ENCODE measurements around the gene NOS1. TPM values are rescaled to one million over a fixed set of nuclear protein-coding genes. Genes with fewer than 3 reads are reported as not detected.

The NOS1 gene
- polyA plus RNA-seq, 1 donor from 2014 or later = not detected

- no peaks in the 10 kb centered on the region for H3K27me3 ChIP-seq (ENCODE audit: insufficient read depth, low read depth, low read length)
- H3K79me2 ChIP-seq (replicated peaks; ENCODE audit: insufficient read depth, low read length) = no peaks in the 10 kb centered on the region
- no peaks in the 10 kb centered on the region for H3K9me3 ChIP-seq (ENCODE audit: low read length)
- H3K9me2 ChIP-seq (ENCODE audit: insufficient read depth, low read length) = no peaks in the 10 kb centered on the region
- no peak overlapping the region for H3K9ac ChIP-seq (ENCODE audit: low read length)
- no peaks in the 10 kb centered on the region for H3F3A ChIP-seq (ENCODE audit: insufficient read depth, low read length, poor library complexity, severe bottlenecking)
- H4K20me1 ChIP-seq (ENCODE audit: insufficient read depth) = no peaks in the 10 kb centered on the region
- no peak overlapping the region for H3K27ac ChIP-seq (ENCODE audit: low read length)
- no peaks in the 10 kb centered on the region for H3K36me3 ChIP-seq (ENCODE audit: insufficient read depth, low read length)
- no peak overlapping the region for H3K4me2 ChIP-seq (ENCODE audit: low read length)
- no peak overlapping the region for H3K4me3 ChIP-seq (ENCODE audit: low read length)
- no peak for TF ChIP-seq POLR2AphosphoS5 (IDR thresholded peaks at IDR 0.05)
- no peak for TF ChIP-seq SMC3 (conservative IDR thresholded peaks at IDR 0.05; ENCODE audit: poor library complexity)
- H2AFZ ChIP-seq (ENCODE audit: low read depth, low read length) = no peak overlapping the region
Measured at GRCh38 chr12:117328556-117329100, 32.8 kb downstream of the NOS1 start.

DNA sequence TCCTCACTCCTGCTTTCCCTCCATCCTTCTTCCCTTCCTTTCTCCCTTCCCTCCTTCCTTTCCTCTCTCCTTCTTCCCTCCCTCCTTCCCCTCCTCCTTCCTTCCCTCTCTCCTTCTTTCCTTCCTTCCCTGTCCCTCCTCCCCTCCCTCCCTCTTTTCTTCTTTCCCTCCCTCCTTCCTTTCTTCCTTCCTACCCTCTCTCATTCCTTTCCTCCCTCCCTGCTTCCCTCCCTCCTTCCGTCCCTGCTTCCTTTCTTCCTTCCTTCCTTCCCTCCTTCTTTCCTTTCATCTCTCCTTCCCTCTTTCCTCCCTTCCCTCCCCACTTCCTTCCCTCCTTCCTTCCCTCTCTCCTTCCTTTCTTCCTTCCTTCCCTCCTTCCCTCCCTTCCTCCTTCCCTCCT lies 39.0 kb downstream of the NOS1 start:
- Histone ChIP-seq H3K27me3 (ENCODE audit: insufficient read depth, low read depth, low read length) (peaks cover 5% of the 10 kb centered on the region), H2AFZ (ENCODE audit: low read depth, low read length) (no peak overlapping the region), H3K9me3 (ENCODE audit: low read length) (no peaks in the 10 kb centered on the region), H4K20me1 (ENCODE audit: insufficient read depth) (no peaks in the 10 kb centered on the region), H3F3A (ENCODE audit: insufficient read depth, low read length, poor library complexity, severe bottlenecking) (no peaks in the 10 kb centered on the region), H3K79me2 (replicated peaks; ENCODE audit: insufficient read depth, low read length) (no peaks in the 10 kb centered on the region), H3K4me3 (ENCODE audit: low read length) (no peak overlapping the region), H3K4me2 (ENCODE audit: low read length) (no peak overlapping the region), H3K36me3 (ENCODE audit: insufficient read depth, low read length) (no peaks in the 10 kb centered on the region), H3K9ac (ENCODE audit: low read length) (no peak overlapping the region), H3K27ac (ENCODE audit: low read length) (no peak overlapping the region), H3K9me2 (ENCODE audit: insufficient read depth, low read length) (no peaks in the 10 kb centered on the region)
- TF ChIP-seq POLR2AphosphoS5 (IDR thresholded peaks at IDR 0.05) = no peak
- no peak for TF ChIP-seq EP300 (conservative IDR thresholded peaks at IDR 0.05; ENCODE audit: poor library complexity, severe bottlenecking)
- no peak for TF ChIP-seq TAF1 (IDR thresholded peaks at IDR 0.05; ENCODE audit: low read depth)
- no peak for TF ChIP-seq EZH2 (IDR thresholded peaks at IDR 0.05; ENCODE audit: borderline replicate concordance, insufficient read depth, low read length, poor library complexity, severe bottlenecking)
- TF ChIP-seq, protein P1, sequence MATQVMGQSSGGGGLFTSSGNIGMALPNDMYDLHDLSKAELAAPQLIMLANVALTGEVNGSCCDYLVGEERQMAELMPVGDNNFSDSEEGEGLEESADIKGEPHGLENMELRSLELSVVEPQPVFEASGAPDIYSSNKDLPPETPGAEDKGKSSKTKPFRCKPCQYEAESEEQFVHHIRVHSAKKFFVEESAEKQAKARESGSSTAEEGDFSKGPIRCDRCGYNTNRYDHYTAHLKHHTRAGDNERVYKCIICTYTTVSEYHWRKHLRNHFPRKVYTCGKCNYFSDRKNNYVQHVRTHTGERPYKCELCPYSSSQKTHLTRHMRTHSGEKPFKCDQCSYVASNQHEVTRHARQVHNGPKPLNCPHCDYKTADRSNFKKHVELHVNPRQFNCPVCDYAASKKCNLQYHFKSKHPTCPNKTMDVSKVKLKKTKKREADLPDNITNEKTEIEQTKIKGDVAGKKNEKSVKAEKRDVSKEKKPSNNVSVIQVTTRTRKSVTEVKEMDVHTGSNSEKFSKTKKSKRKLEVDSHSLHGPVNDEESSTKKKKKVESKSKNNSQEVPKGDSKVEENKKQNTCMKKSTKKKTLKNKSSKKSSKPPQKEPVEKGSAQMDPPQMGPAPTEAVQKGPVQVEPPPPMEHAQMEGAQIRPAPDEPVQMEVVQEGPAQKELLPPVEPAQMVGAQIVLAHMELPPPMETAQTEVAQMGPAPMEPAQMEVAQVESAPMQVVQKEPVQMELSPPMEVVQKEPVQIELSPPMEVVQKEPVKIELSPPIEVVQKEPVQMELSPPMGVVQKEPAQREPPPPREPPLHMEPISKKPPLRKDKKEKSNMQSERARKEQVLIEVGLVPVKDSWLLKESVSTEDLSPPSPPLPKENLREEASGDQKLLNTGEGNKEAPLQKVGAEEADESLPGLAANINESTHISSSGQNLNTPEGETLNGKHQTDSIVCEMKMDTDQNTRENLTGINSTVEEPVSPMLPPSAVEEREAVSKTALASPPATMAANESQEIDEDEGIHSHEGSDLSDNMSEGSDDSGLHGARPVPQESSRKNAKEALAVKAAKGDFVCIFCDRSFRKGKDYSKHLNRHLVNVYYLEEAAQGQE (IDR thresholded peaks at IDR 0.05; ENCODE audit: borderline replicate concordance) = no peak
- TF ChIP-seq, protein P2, sequence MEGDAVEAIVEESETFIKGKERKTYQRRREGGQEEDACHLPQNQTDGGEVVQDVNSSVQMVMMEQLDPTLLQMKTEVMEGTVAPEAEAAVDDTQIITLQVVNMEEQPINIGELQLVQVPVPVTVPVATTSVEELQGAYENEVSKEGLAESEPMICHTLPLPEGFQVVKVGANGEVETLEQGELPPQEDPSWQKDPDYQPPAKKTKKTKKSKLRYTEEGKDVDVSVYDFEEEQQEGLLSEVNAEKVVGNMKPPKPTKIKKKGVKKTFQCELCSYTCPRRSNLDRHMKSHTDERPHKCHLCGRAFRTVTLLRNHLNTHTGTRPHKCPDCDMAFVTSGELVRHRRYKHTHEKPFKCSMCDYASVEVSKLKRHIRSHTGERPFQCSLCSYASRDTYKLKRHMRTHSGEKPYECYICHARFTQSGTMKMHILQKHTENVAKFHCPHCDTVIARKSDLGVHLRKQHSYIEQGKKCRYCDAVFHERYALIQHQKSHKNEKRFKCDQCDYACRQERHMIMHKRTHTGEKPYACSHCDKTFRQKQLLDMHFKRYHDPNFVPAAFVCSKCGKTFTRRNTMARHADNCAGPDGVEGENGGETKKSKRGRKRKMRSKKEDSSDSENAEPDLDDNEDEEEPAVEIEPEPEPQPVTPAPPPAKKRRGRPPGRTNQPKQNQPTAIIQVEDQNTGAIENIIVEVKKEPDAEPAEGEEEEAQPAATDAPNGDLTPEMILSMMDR (IDR thresholded peaks at IDR 0.05; ENCODE audit: poor library complexity, severe bottlenecking) = no peak
- TF ChIP-seq MXI1 (conservative IDR thresholded peaks at IDR 0.05; ENCODE audit: poor library complexity, severe bottlenecking) = no peak
- no peak for TF ChIP-seq RAD21 (conservative IDR thresholded peaks at IDR 0.05)
- no peak for TF ChIP-seq SMC3 (conservative IDR thresholded peaks at IDR 0.05; ENCODE audit: poor library complexity)
